ENCODE results near the gene ARL13A. TPM values are rescaled to one million over a fixed set of nuclear protein-coding genes. Genes with fewer than 3 reads are reported as not detected.

The ARL13A gene
- total RNA-seq, 1 donor from 2014 or later, result not detected

DNA sequence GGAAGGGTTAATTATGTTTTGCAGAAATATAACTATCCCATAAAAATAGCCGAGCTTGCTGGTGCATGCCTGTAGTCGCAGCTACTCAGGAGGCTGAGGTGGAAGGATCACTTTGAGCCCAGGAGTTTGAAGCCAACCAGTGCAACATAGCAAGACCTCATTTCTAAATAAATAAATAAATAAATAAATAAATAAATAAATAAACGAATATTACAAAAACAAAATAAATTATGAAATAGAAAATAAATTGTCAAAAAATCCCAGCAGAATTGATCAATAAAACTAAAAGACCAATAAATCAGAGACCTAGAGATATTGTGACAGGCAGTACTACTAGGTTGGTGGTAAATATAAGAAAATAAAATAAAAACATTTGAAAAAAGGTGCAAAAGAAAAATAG lies 6.7 kb upstream of the ARL13A start:
- no peaks in the 10 kb centered on the region for H3K4me1 Mint-ChIP-seq (ENCODE audit: low read depth, unreplicated experiment)
- peaks cover 2% of the 10 kb centered on the region for H3K9me3 Mint-ChIP-seq (ENCODE audit: unreplicated experiment)
- no peak for FAIRE-seq
- H4K20me1 ChIP-seq (ENCODE audit: insufficient read depth, low read length), result no peaks in the 10 kb centered on the region
- no peaks in the 10 kb centered on the region for H3K36me3 ChIP-seq (ENCODE audit: insufficient read depth, low read length)
- H3K4me1 ChIP-seq (ENCODE audit: insufficient read depth, low read length), result no peaks in the 10 kb centered on the region
- H3K27ac ChIP-seq (ENCODE audit: low read depth, low read length), result no peak overlapping the region
- no peak for TF ChIP-seq EZH2 (IDR thresholded peaks at IDR 0.05; ENCODE audit: insufficient read depth, low read length)
- TF ChIP-seq, protein P1, sequence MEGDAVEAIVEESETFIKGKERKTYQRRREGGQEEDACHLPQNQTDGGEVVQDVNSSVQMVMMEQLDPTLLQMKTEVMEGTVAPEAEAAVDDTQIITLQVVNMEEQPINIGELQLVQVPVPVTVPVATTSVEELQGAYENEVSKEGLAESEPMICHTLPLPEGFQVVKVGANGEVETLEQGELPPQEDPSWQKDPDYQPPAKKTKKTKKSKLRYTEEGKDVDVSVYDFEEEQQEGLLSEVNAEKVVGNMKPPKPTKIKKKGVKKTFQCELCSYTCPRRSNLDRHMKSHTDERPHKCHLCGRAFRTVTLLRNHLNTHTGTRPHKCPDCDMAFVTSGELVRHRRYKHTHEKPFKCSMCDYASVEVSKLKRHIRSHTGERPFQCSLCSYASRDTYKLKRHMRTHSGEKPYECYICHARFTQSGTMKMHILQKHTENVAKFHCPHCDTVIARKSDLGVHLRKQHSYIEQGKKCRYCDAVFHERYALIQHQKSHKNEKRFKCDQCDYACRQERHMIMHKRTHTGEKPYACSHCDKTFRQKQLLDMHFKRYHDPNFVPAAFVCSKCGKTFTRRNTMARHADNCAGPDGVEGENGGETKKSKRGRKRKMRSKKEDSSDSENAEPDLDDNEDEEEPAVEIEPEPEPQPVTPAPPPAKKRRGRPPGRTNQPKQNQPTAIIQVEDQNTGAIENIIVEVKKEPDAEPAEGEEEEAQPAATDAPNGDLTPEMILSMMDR (IDR thresholded peaks at IDR 0.05; ENCODE audit: insufficient read depth, low read depth, low read length), result no peak
- no peaks in the 10 kb centered on the region for H3K9me3 ChIP-seq (ENCODE audit: insufficient read depth, low read depth, low read length)
- no peak overlapping the region for H2AFZ ChIP-seq (ENCODE audit: low read depth, low read length)
- H3K4me2 ChIP-seq (ENCODE audit: low read length), result no peak overlapping the region
- no peak overlapping the region for H3K9ac ChIP-seq (ENCODE audit: low read length)
- no peaks in the 10 kb centered on the region for H3K27me3 Mint-ChIP-seq (ENCODE audit: low read depth, unreplicated experiment)
- no peak overlapping the region for H3K4me3 Mint-ChIP-seq (ENCODE audit: unreplicated experiment)
- no peak for DNase-seq (ENCODE audit: low read depth)
- H3K79me2 ChIP-seq (ENCODE audit: insufficient read depth, low read length), result no peaks in the 10 kb centered on the region
- H3K4me3 ChIP-seq (ENCODE audit: insufficient read depth, low read depth, low read length), result no peak overlapping the region
- no peak overlapping the region for H3K27ac Mint-ChIP-seq (ENCODE audit: unreplicated experiment)
- no peaks in the 10 kb centered on the region for H3K27me3 ChIP-seq (ENCODE audit: insufficient read depth, low read length)
- no peaks in the 10 kb centered on the region for H3K36me3 Mint-ChIP-seq (ENCODE audit: low read depth, unreplicated experiment)

DNA sequence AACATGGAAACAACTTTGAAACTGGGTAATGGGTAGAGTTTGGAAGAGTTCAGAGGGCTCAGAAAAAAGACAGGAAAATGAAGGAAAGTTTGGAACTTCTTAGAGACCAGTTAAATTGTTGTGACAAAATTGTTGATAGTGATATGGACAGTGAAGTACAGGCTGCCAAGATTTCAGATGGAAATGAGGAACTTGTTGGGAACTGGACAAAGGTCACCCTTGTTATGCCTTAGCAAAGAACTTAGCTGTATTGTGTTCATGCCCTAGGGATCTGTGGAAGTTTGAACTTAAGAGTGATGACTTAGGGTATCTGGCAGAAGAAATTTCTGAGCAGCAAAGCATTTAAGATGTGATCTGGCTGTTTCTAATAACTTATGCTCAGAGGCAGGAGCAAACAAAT lies 5.1 kb upstream of the ARL13A start:
- no peak overlapping the region for H3K4me3 ChIP-seq (ENCODE audit: insufficient read depth, low read depth, low read length)
- no peaks in the 10 kb centered on the region for H3K4me1 Mint-ChIP-seq (ENCODE audit: low read depth, unreplicated experiment)
- H3K4me1 ChIP-seq (ENCODE audit: insufficient read depth, low read length), result no peaks in the 10 kb centered on the region
- H3K9ac ChIP-seq (ENCODE audit: low read length), result no peak overlapping the region
- no peak overlapping the region for H3K27ac Mint-ChIP-seq (ENCODE audit: unreplicated experiment)
- TF ChIP-seq EZH2 (IDR thresholded peaks at IDR 0.05; ENCODE audit: insufficient read depth, low read length), result no peak
- TF ChIP-seq, protein P1 (IDR thresholded peaks at IDR 0.05; ENCODE audit: insufficient read depth, low read depth, low read length), result no peak
- DNase-seq (ENCODE audit: low read depth), result no peak
- no peak overlapping the region for H3K27ac ChIP-seq (ENCODE audit: low read depth, low read length)
- no peaks in the 10 kb centered on the region for H3K36me3 ChIP-seq (ENCODE audit: insufficient read depth, low read length)
- H3K4me2 ChIP-seq (ENCODE audit: low read length), result no peak overlapping the region
- no peaks in the 10 kb centered on the region for H3K9me3 ChIP-seq (ENCODE audit: insufficient read depth, low read depth, low read length)
- H3K79me2 ChIP-seq (ENCODE audit: insufficient read depth, low read length), result no peaks in the 10 kb centered on the region
- peaks cover 2% of the 10 kb centered on the region for H3K9me3 Mint-ChIP-seq (ENCODE audit: unreplicated experiment)
- no peaks in the 10 kb centered on the region for H3K27me3 ChIP-seq (ENCODE audit: insufficient read depth, low read length)
- no peaks in the 10 kb centered on the region for H3K36me3 Mint-ChIP-seq (ENCODE audit: low read depth, unreplicated experiment)
- no peak overlapping the region for H3K4me3 Mint-ChIP-seq (ENCODE audit: unreplicated experiment)
- H4K20me1 ChIP-seq (ENCODE audit: insufficient read depth, low read length), result no peaks in the 10 kb centered on the region
- FAIRE-seq, result no peak
- H2AFZ ChIP-seq (ENCODE audit: low read depth, low read length), result no peak overlapping the region
- no peaks in the 10 kb centered on the region for H3K27me3 Mint-ChIP-seq (ENCODE audit: low read depth, unreplicated experiment)

DNA sequence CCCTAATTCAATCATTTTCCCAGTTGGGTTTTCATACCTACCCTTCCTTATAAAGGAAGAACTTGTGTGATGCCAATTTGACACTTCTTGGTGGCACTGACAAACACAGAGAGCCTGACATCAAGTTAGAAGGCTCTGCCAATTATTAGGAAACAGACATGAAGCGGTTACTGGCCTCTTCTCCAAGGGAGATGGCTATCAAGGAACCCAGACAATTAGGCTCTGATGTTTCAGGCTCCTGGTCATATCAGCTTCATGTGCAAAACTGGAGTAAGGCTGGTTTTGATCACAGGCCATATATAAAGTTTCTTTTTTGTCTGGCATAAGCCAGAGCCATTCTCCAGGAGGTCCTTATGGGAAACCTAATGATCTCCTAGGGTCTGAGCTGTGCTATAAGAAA lies 428 bp downstream of the ARL13A start:
- no peaks in the 10 kb centered on the region for H3K4me1 ChIP-seq (ENCODE audit: insufficient read depth, low read length)
- H4K20me1 ChIP-seq (ENCODE audit: insufficient read depth, low read length), result no peaks in the 10 kb centered on the region
- no peak overlapping the region for H3K27ac ChIP-seq (ENCODE audit: low read depth, low read length)
- no peaks in the 10 kb centered on the region for H3K27me3 ChIP-seq (ENCODE audit: insufficient read depth, low read length)
- H3K4me3 ChIP-seq (ENCODE audit: insufficient read depth, low read depth, low read length), result no peak overlapping the region
- no peaks in the 10 kb centered on the region for H3K9me3 ChIP-seq (ENCODE audit: insufficient read depth, low read depth, low read length)
- Mint-ChIP-seq H3K36me3 (ENCODE audit: low read depth, unreplicated experiment) (no peaks in the 10 kb centered on the region), H3K4me3 (ENCODE audit: unreplicated experiment) (no peak overlapping the region), H3K27me3 (ENCODE audit: low read depth, unreplicated experiment) (no peaks in the 10 kb centered on the region), H3K4me1 (ENCODE audit: low read depth, unreplicated experiment) (no peaks in the 10 kb centered on the region), H3K27ac (ENCODE audit: unreplicated experiment) (no peak overlapping the region), H3K9me3 (ENCODE audit: unreplicated experiment) (peaks cover 2% of the 10 kb centered on the region)
- no peaks in the 10 kb centered on the region for H3K36me3 ChIP-seq (ENCODE audit: insufficient read depth, low read length)
- no peak overlapping the region for H3K9ac ChIP-seq (ENCODE audit: low read length)
- TF ChIP-seq, protein P1 (IDR thresholded peaks at IDR 0.05; ENCODE audit: insufficient read depth, low read depth, low read length), result no peak
- no peak for TF ChIP-seq EZH2 (IDR thresholded peaks at IDR 0.05; ENCODE audit: insufficient read depth, low read length)
- no peaks in the 10 kb centered on the region for H3K79me2 ChIP-seq (ENCODE audit: insufficient read depth, low read length)
- H2AFZ ChIP-seq (ENCODE audit: low read depth, low read length), result no peak overlapping the region
- no peak overlapping the region for H3K4me2 ChIP-seq (ENCODE audit: low read length)
- FAIRE-seq, result no peak
- no peak for DNase-seq (ENCODE audit: low read depth)
